Brain microvascular endothelial cell (primary cell): ENCODE results near the gene PRSS38.
"Not testable (repeated sequence)": the region's sequence is repeated elsewhere in the genome, so short reads cannot be mapped to it uniquely, and the experiment has no call there.

Source experiments
- DNase-seq: peaks from one replicate; pipeline ENCODE4 v3.0.0-alpha.2; 2020
- H3K27ac ChIP-seq: fragments of 250-450 bp; sonication (Bioruptor Pico); 2 replicates; pipeline ENCODE4 v1.5.1; 2020; ENCODE audit warnings: mild to moderate bottlenecking, moderate library complexity
- H3K27me3 ChIP-seq: fragments of 250-450 bp; sonication (Bioruptor Pico); replicated peaks from 2 replicates; pipeline ENCODE4 v1.5.1; 2020; ENCODE audit warnings: mild to moderate bottlenecking
- H3K36me3 ChIP-seq: fragments of 250-450 bp; sonication (Bioruptor Pico); replicated peaks from 2 replicates; pipeline ENCODE4 v1.5.1; 2020; ENCODE audit warnings: mild to moderate bottlenecking
- H3K4me3 ChIP-seq: 2 replicates; pipeline ENCODE4 v1.5.1; 2011; ENCODE audit warnings: low read depth, mild to moderate bottlenecking, control low read depth, low read length, moderate library complexity
- CTCF ChIP-seq: IDR thresholded peaks from 2 replicates; pipeline ENCODE4 v1.5.1; 2011; ENCODE audit warnings: low read depth, mild to moderate bottlenecking, moderate library complexity, low read length, control low read depth, inconsistent platforms; ENCODE audit errors: missing control alignments
- in situ Hi-C: cut with HindIII; loops from 2 replicates; pipeline ENCODE4 v1.10.0; 2017; ENCODE audit warnings: low sequenced_read_pairs, low pct_ligation_motif_present

The PRSS38 gene

DNA sequence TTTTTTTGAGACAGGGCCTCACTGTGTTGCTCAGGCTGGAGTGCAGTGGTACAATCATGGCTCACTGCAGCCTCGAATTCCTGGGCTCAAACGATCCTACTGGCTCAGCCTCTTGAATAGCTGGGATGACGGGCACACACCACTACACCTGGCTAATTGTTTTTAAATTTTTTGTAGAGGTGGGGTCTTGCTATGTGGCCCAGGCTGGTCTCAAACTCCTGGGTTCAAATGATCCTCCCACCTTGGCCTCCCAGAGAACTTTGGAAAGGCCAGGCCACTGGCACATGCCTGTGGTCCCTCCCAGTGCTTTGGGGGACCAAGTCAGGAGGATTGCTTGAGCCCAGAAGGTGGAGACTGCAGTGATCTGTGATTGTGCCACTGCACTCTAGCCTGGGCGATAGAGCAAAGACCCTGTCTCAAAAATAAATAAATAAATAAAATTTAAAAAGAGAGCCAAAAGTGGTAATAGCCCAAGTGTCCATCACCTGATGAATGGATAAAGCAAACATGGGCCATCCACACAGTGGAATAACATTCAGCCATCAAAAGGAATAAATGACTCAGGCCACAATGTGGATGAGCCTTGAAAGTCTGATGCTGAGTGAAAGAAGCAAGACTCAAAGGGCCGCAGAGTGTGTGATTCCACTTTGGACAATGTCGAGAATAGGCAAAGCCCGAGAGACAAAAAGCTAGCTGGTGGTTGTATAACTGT, 40.8 kb downstream of the PRSS38 start:
- no peak for TF ChIP-seq CTCF
- in situ Hi-C loops = no loop called here
- no peaks in the 10 kb centered on the region for H3K27me3 ChIP-seq

GRCh38 chr1:227864882-227865281, 49.4 kb downstream of the PRSS38 start:
- Histone ChIP-seq H3K36me3 (no peaks in the 10 kb centered on the region), H3K27ac (no peak overlapping the region)

More for the DNA sequence above, 40.8 kb downstream of the PRSS38 start:
- H3K4me3 ChIP-seq = no peak overlapping the region
- no peaks in the 10 kb centered on the region for H3K36me3 ChIP-seq
- no peak for DNase-seq
- no peak overlapping the region for H3K27ac ChIP-seq

GRCh38 chr1:227869279-227869842, 53.9 kb downstream of the PRSS38 start:
- Histone ChIP-seq H3K36me3 (no peaks in the 10 kb centered on the region), H3K4me3 (no peak overlapping the region), H3K27me3 (no peaks in the 10 kb centered on the region), H3K27ac (no peak overlapping the region)
- no peak for TF ChIP-seq CTCF
- no peak for DNase-seq
- in situ Hi-C loops = no loop called here

More at GRCh38 chr1:227864882-227865281, 49.4 kb downstream of the PRSS38 start:
- no peak for DNase-seq
- in situ Hi-C loops = no loop called here
- H3K4me3 ChIP-seq = no peak overlapping the region
- no peaks in the 10 kb centered on the region for H3K27me3 ChIP-seq
- no peak for TF ChIP-seq CTCF

- no peak for TF ChIP-seq CTCF
- no peaks in the 10 kb centered on the region for H3K36me3 ChIP-seq
- no peaks in the 10 kb centered on the region for H3K27me3 ChIP-seq
- in situ Hi-C loops = no loop called here
- DNase-seq = no peak
- no peak overlapping the region for H3K27ac ChIP-seq
- no peak overlapping the region for H3K4me3 ChIP-seq
Observed at GRCh38 chr1:227869851-227870305, 54.4 kb downstream of the PRSS38 start.

- Histone ChIP-seq H3K36me3 (no peaks in the 10 kb centered on the region), H3K4me3 (no peak overlapping the region), H3K27me3 (no peaks in the 10 kb centered on the region), H3K27ac (no peak overlapping the region)
- in situ Hi-C loops = no loop called here
- no peak for TF ChIP-seq CTCF
- DNase-seq = no peak
Observed at GRCh38 chr1:227870366-227870765, 54.9 kb downstream of the PRSS38 start.

- H3K27ac ChIP-seq, DNase-seq, H3K27me3 ChIP-seq, in situ Hi-C loops, H3K4me3 ChIP-seq, H3K36me3 ChIP-seq: not testable (repeated sequence)
Observed at GRCh38 chr1:227871892-227872291, 56.4 kb downstream of the PRSS38 start.

- DNase-seq, H3K4me3 ChIP-seq, H3K36me3 ChIP-seq, in situ Hi-C loops, H3K27me3 ChIP-seq, H3K27ac ChIP-seq: not testable (repeated sequence)
Observed at GRCh38 chr1:227877810-227878209, 62.3 kb downstream of the PRSS38 start.
